H1 (cell line): ENCODE measurements around the gene CIITA.

Source experiments
- CHD1 ChIP-seq: IDR thresholded peaks from 2 replicates; pipeline ENCODE4 v1.6.1; 2012; ENCODE audit warnings: low read depth, low read length, improper control_type of control experiment
- CHD2 ChIP-seq: IDR thresholded peaks from 2 replicates; pipeline ENCODE4 v1.6.1; 2012; ENCODE audit warnings: low read length, improper control_type of control experiment
- EP300 ChIP-seq, 2 experiments: IDR thresholded peaks; 1 replicate in 1 of 2; 2 replicates in 1 of 2; pipeline ENCODE4 v1.6.1; 2011 to 2012; ENCODE audit warnings: low read depth in 2 of 2, low read length in 2 of 2, mild to moderate bottlenecking in 2 of 2, borderline replicate concordance in 1 of 2, inconsistent platforms in 1 of 2, moderate library complexity in 1 of 2
- GABPA ChIP-seq: IDR thresholded peaks from 2 replicates; pipeline ENCODE4 v1.6.1; 2011; ENCODE audit warnings: mild to moderate bottlenecking, low read length, moderate library complexity, borderline replicate concordance; ENCODE audit not compliant: insufficient read depth
- JUN ChIP-seq: IDR thresholded peaks from 2 replicates; pipeline ENCODE4 v1.6.1; 2011; ENCODE audit warnings: low read depth, mild to moderate bottlenecking, improper control_type of control experiment, low read length
- NRF1 ChIP-seq: IDR thresholded peaks from 2 replicates; pipeline ENCODE4 v1.6.1; 2011; ENCODE audit warnings: mild to moderate bottlenecking, low read depth, low read length, improper control_type of control experiment
- POLR2AphosphoS5 ChIP-seq: IDR thresholded peaks from 2 replicates; pipeline ENCODE4 v1.6.1; 2011; ENCODE audit warnings: low read depth, low read length
- RFX5 ChIP-seq: IDR thresholded peaks from 2 replicates; pipeline ENCODE4 v1.6.1; 2011; ENCODE audit warnings: low read depth, low read length, improper control_type of control experiment, borderline replicate concordance
- SUZ12 ChIP-seq: fragments of 200-600 bp; sonication (generic); IDR thresholded peaks from 2 replicates; pipeline ENCODE4 v1.6.1; 2012; ENCODE audit warnings: mild to moderate bottlenecking, inconsistent platforms, low read length, moderate library complexity, mixed read lengths
- TF ChIP-seq, protein P1 (sequence below), 3 experiments: IDR thresholded peaks; 1 replicate in 2 of 3; 2 replicates in 1 of 3; pipeline versions ENCODE4 v1.5.1 to v1.6.1; 2011; ENCODE audit warnings: low read length in 3 of 3, mild to moderate bottlenecking in 3 of 3, inconsistent platforms in 2 of 3, low read depth in 1 of 3, moderate library complexity in 1 of 3; ENCODE audit not compliant: insufficient read depth in 1 of 3; ENCODE audit errors: control extremely low read depth in 1 of 3
- TF ChIP-seq, protein P2 (sequence below): IDR thresholded peaks from 2 replicates; pipeline ENCODE4 v1.6.1; 2012; ENCODE audit warnings: inconsistent platforms

DNA sequence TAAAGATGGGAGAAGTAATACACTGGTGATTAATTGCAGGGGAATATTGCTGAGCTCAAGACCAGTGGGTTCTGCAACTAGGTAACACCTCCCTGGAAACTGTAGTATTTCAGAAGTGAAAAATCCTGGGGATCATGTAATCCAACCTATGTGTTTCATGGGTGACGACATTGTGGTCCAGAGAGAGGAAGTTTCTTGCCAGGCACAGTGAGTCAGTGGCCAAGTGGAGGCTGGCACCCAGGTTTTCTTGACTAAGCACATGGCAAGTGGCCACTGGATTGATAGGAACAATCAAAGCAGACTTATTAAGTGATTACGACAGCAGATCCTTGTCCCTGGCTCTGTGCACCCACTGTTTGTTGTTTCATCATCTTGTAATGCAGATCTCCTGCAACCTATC is 14.6 kb upstream of the CIITA start:
- no peak for TF ChIP-seq RFX5
- no peak for TF ChIP-seq POLR2AphosphoS5
- TF ChIP-seq, protein P1, sequence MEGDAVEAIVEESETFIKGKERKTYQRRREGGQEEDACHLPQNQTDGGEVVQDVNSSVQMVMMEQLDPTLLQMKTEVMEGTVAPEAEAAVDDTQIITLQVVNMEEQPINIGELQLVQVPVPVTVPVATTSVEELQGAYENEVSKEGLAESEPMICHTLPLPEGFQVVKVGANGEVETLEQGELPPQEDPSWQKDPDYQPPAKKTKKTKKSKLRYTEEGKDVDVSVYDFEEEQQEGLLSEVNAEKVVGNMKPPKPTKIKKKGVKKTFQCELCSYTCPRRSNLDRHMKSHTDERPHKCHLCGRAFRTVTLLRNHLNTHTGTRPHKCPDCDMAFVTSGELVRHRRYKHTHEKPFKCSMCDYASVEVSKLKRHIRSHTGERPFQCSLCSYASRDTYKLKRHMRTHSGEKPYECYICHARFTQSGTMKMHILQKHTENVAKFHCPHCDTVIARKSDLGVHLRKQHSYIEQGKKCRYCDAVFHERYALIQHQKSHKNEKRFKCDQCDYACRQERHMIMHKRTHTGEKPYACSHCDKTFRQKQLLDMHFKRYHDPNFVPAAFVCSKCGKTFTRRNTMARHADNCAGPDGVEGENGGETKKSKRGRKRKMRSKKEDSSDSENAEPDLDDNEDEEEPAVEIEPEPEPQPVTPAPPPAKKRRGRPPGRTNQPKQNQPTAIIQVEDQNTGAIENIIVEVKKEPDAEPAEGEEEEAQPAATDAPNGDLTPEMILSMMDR (IDR thresholded peaks at IDR 0.05; ENCODE audit: control extremely low read depth in 1 of 3, insufficient read depth in 1 of 3, low read depth in 1 of 3, low read length in 3 of 3): no peak
- no peak for TF ChIP-seq CHD1
- TF ChIP-seq EP300 (IDR thresholded peaks at IDR 0.05; ENCODE audit: borderline replicate concordance in 1 of 2, low read depth in 2 of 2, low read length in 2 of 2): no peak
- no peak for TF ChIP-seq SUZ12
- no peak for TF ChIP-seq CHD2
- no peak for TF ChIP-seq NRF1
- no peak for TF ChIP-seq JUN
- TF ChIP-seq GABPA: no peak
- TF ChIP-seq, protein P2, sequence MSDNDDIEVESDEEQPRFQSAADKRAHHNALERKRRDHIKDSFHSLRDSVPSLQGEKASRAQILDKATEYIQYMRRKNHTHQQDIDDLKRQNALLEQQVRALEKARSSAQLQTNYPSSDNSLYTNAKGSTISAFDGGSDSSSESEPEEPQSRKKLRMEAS: no peak
